SK-N-SH (cell line): Measurements from ENCODE around the gene IDUA.

Source experiments
- CTCF ChIP-seq: fragments of 200-600 bp; sonication (generic); IDR thresholded peaks from 2 replicates; pipeline ENCODE4 v1.6.1; 2017; ENCODE audit warnings: antibody characterized with exemption, mild to moderate bottlenecking, moderate library complexity
- EP300 ChIP-seq, 2 experiments: IDR thresholded peaks; 2 replicates each; pipeline versions ENCODE4 v1.4.0 to v1.6.1; 2012; ENCODE audit warnings: borderline replicate concordance in 1 of 2, low read depth in 1 of 2, low read length in 1 of 2
- EZH2phosphoT487 ChIP-seq: fragments of 200-600 bp; sonication (generic); IDR thresholded peaks from 2 replicates; pipeline ENCODE4 v1.6.1; 2017; ENCODE audit warnings: low read depth, mixed run types, mild to moderate bottlenecking, antibody characterized with exemption, moderate library complexity, borderline replicate concordance
- SIN3A ChIP-seq: IDR thresholded peaks from 2 replicates; pipeline ENCODE4 v1.6.1; 2012; ENCODE audit warnings: low read depth, mild to moderate bottlenecking, low read length, moderate library complexity, borderline replicate concordance
- SMC3 ChIP-seq: IDR thresholded peaks from 2 replicates; pipeline ENCODE4 v1.6.1; 2012; ENCODE audit warnings: low read depth, low read length, improper control_type of control experiment
- TAF1 ChIP-seq: IDR thresholded peaks from 2 replicates; pipeline ENCODE4 v1.6.1; 2012; ENCODE audit warnings: low read depth, mild to moderate bottlenecking, low read length, moderate library complexity, borderline replicate concordance
- TCF12 ChIP-seq: IDR thresholded peaks from 2 replicates; pipeline ENCODE4 v1.4.0; 2012

- TF ChIP-seq CTCF, result no peak
- no peak for TF ChIP-seq SMC3
- TF ChIP-seq EZH2phosphoT487, result no peak
- no peak for TF ChIP-seq TAF1
- no peak for TF ChIP-seq EP300 (IDR thresholded peaks at IDR 0.05; ENCODE audit: borderline replicate concordance in 1 of 2, low read depth in 1 of 2, low read length in 1 of 2)
- no peak for TF ChIP-seq SIN3A
- TF ChIP-seq TCF12, result no peak
These were observed 26.7 kb upstream of the IDUA start for GRCh38 chr4:960140-960635.
